MG63 (cell line): ENCODE data around the gene C22orf39. TPM values are rescaled to one million over a fixed set of nuclear protein-coding genes. Genes with fewer than 3 reads are reported as not detected.

Experiments used
- DNase-seq: peaks from one replicate; pipeline ENCODE4 v3.0.0-alpha.2; 2020
- H3K27me3 ChIP-seq: fragments of 250-450 bp; sonication (Bioruptor Pico); 2 replicates; pipeline ENCODE4 v1.5.1; 2020; ENCODE audit warnings: mild to moderate bottlenecking, moderate library complexity
- H3K36me3 ChIP-seq: fragments of 250-450 bp; sonication (Bioruptor Pico); 2 replicates; pipeline ENCODE4 v1.5.1; 2020; ENCODE audit warnings: mild to moderate bottlenecking, moderate library complexity
- H3K4me3 ChIP-seq: fragments of 250-450 bp; sonication (Bioruptor Pico); 2 replicates; pipeline ENCODE4 v1.5.1; 2020; ENCODE audit warnings: mild to moderate bottlenecking, moderate library complexity
- H3K9me3 ChIP-seq: fragments of 250-450 bp; sonication (Bioruptor Pico); 2 replicates; pipeline ENCODE4 v1.5.1; 2020; ENCODE audit warnings: mild to moderate bottlenecking, moderate library complexity
- total RNA-seq: library from RNA; depleted of rRNA; stranded (reverse); fragments of >200 nt; shearing (Covaris generic); gene quantifications from 2 replicates; pipeline ENCODE4 v1.2.3, GENCODE V29; 2014; ENCODE audit warnings: low replicate concordance

C22orf39 gene
- total RNA-seq, 1 experiment from 2014 or later: 38.7 TPM

DNA sequence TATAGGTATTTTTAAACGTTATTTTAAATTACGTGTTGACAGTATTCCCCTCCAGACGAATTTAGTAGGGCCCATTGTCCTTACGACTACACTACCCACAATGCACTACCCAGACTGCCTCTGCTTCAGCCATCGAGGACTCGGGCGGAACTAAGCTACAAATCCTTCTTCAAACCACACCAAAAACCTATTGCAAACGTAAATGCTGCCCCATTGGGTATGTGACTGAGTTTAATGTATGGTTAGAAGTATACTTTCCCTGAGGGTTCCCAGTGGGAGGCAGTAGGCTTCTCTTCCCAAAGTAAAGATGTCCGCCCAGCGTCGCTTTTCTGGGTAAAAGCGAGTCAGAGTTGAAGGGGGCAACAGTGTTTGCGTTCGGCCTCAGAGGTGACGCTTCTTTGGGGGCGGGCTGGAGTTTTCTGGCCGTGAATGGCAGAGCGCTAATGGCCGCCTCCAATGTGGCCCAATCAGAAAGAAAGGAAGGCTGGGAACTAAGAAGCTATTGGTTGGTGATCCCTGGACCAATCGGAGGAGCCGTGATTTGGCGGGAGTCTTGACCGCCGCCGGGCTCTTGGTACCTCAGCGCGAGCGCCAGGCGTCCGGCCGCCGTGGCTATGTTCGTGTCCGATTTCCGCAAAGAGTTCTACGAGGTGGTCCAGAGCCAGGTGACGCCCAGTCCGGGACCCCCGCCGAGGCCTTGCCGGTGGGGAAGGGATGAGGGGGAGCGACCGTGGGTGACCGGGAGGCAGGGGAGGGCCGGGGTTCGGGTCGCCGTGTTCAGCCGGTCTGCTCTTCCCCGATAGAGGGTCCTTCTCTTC lies 32.1 kb upstream of the C22orf39 start, which contains the start of gene CDC45:
Gene CDC45 (plus strand): TSS at position 566 of the 818 bp plus-strand sequence. CDS start 49 bp downstream, at position 615.
- H3K36me3 ChIP-seq: peaks cover 50% of the 10 kb centered on the region
- peak; percentile 97 for DNase-seq
- H3K9me3 ChIP-seq: no peaks in the 10 kb centered on the region
- no peaks in the 10 kb centered on the region for H3K27me3 ChIP-seq
- peak within 1 kb of the TSS; percentile 71 for H3K4me3 ChIP-seq

- Histone ChIP-seq H3K9me3 (no peaks in the 10 kb centered on the region), H3K27me3 (no peaks in the 10 kb centered on the region), H3K36me3 (peaks cover 50% of the 10 kb centered on the region), H3K4me3 (peak within 1 kb of the TSS; percentile 71)
- DNase-seq: peak; percentile 91
Measured at GRCh38 chr22:19478901-19479354, 31.4 kb upstream of the C22orf39 start, which contains the start of gene UFD1. Gene UFD1, minus strand, starts transcription at chr22:19479193. Its CDS starts 108 bp downstream, at chr22:19479085.

GRCh38 chr22:19478045-19478900 lies 30.8 kb upstream of the C22orf39 start:
- Histone ChIP-seq H3K9me3 (no peaks in the 10 kb centered on the region), H3K4me3 (peak overlapping the region; percentile 71), H3K36me3 (peaks cover 50% of the 10 kb centered on the region), H3K27me3 (no peaks in the 10 kb centered on the region)
- DNase-seq: no peak

GRCh38 chr22:19477321-19478044 lies 30.0 kb upstream of the C22orf39 start:
- no peak for DNase-seq
- H3K9me3 ChIP-seq: no peaks in the 10 kb centered on the region
- H3K4me3 ChIP-seq: peak overlapping the region; percentile 71
- H3K36me3 ChIP-seq: peaks cover 56% of the 10 kb centered on the region
- H3K27me3 ChIP-seq: no peaks in the 10 kb centered on the region

DNA sequence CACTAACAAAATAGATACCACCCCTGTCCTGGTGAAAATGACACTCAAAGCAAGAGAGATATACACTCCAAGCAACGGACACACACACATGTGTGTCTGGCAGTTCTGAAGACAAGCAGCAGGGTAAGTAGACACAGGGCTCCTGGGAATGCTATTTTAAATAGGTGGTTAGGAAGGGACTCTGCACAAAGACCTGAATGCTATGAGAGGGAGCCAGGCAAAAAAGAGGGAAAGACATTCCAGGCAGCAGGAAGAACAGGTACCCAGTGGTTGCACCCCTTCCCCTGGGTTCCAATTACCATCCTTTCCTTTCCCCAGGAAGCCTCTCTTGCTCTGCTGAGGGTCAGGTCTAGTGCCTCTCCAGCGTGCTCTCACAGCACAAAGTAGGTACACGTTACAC lies 28.5 kb upstream of the C22orf39 start:
- DNase-seq: no peak
- Histone ChIP-seq H3K27me3 (no peaks in the 10 kb centered on the region), H3K4me3 (no peak overlapping the region), H3K9me3 (no peaks in the 10 kb centered on the region), H3K36me3 (peaks cover 60% of the 10 kb centered on the region)

- Histone ChIP-seq H3K9me3 (no peaks in the 10 kb centered on the region), H3K36me3 (peaks cover 71% of the 10 kb centered on the region), H3K27me3 (no peaks in the 10 kb centered on the region), H3K4me3 (no peak overlapping the region)
- peak; percentile 49 for DNase-seq
Measured at GRCh38 chr22:19473578-19473977, 26.1 kb upstream of the C22orf39 start.

DNA sequence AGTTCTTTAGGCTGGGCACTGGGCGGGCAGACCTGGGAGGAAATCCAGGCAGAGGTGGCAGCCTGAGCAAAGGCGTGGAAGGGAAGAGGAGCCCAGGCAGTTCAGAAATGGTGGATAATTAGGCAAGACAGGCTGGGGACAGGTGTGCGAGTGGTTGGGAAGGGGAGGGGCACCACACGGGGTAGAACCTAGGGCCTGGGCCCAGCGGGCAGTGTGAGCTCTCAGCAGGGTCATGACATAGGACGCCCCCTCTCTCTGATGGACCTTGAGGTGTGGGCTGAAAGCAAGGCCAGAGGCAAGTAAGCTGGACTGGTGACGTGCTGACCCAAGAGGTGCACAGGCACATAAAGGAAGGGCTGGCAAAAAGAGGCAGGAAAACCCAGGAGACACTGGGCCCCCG lies 24.7 kb upstream of the C22orf39 start:
- Histone ChIP-seq H3K4me3 (no peak overlapping the region), H3K27me3 (no peaks in the 10 kb centered on the region), H3K36me3 (peaks cover 81% of the 10 kb centered on the region), H3K9me3 (no peaks in the 10 kb centered on the region)
- DNase-seq: no peak

- Histone ChIP-seq H3K36me3 (peaks cover 83% of the 10 kb centered on the region), H3K9me3 (no peaks in the 10 kb centered on the region), H3K4me3 (no peak overlapping the region), H3K27me3 (no peaks in the 10 kb centered on the region)
- DNase-seq: no peak
Measured at GRCh38 chr22:19471572-19471971, 24.1 kb upstream of the C22orf39 start.

- peaks cover 83% of the 10 kb centered on the region for H3K36me3 ChIP-seq
- H3K4me3 ChIP-seq: no peak overlapping the region
- no peaks in the 10 kb centered on the region for H3K27me3 ChIP-seq
- DNase-seq: no peak
- no peaks in the 10 kb centered on the region for H3K9me3 ChIP-seq
Measured at GRCh38 chr22:19470010-19470409, 22.5 kb upstream of the C22orf39 start.

GRCh38 chr22:19469421-19469820 lies 21.9 kb upstream of the C22orf39 start:
- H3K4me3 ChIP-seq: no peak overlapping the region
- no peaks in the 10 kb centered on the region for H3K27me3 ChIP-seq
- H3K9me3 ChIP-seq: no peaks in the 10 kb centered on the region
- H3K36me3 ChIP-seq: peaks cover 83% of the 10 kb centered on the region
- no peak for DNase-seq

GRCh38 chr22:19467912-19468311 lies 20.4 kb upstream of the C22orf39 start:
- H3K4me3 ChIP-seq: no peak overlapping the region
- no peak for DNase-seq
- H3K27me3 ChIP-seq: no peaks in the 10 kb centered on the region
- peaks cover 80% of the 10 kb centered on the region for H3K36me3 ChIP-seq
- H3K9me3 ChIP-seq: no peaks in the 10 kb centered on the region

- no peaks in the 10 kb centered on the region for H3K9me3 ChIP-seq
- peaks cover 77% of the 10 kb centered on the region for H3K36me3 ChIP-seq
- no peak overlapping the region for H3K4me3 ChIP-seq
Measured at GRCh38 chr22:19466848-19467752, 19.6 kb upstream of the C22orf39 start.

DNA sequence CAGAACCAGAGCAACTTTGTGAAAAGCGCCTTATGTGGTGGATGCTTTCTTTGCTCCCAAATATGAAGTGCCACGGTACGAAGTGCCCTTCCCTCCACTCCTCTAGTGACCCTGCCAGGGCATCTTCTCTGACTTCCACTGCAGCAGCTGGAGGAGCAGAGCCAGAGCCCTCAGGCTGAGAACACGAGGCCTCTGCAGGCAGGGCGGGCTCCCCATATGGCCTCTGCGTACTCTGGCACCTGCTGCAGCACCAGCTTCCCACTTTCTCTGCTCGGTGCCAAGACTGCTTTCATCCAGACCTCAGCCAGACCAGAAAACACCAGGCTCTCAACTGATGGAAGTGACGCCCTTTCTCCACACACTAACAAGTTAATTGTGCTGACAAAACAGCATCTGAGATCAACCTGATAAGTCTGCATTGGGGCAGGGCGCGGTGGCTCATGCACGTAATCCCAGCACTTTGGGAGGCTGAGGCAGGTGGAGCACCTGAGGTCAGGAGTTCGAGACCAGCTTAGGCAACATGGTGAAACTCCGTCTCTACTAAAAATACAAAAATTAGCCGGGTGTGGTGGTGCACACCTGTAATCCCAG lies 18.7 kb upstream of the C22orf39 start:
- DNase-seq: no peak
- Histone ChIP-seq H3K27me3 (no peaks in the 10 kb centered on the region), H3K4me3 (no peak overlapping the region), H3K9me3 (no peaks in the 10 kb centered on the region), H3K36me3 (peaks cover 72% of the 10 kb centered on the region)

More at GRCh38 chr22:19466848-19467752, 19.6 kb upstream of the C22orf39 start:
- H3K27me3 ChIP-seq: no peaks in the 10 kb centered on the region
- DNase-seq: no peak

DNA sequence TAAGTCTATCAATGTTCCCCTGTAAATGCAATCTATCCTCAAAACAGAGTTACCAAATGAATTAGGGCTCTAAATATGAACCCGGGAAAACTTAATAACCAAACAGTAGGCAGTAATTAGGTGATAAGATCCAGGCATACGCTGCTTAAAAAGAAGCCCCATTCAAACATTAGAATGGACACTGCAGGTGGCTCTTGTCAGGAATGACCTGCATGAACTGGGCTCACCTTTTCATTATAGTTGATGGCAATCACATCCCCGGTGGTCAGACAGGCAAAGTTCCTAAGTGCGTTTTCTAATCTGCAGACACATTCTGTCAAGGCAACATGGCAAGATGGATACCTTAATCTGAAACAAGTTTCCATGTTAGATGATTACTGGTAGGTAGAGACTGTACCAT lies 17.5 kb upstream of the C22orf39 start:
- no peaks in the 10 kb centered on the region for H3K9me3 ChIP-seq
- no peak overlapping the region for H3K4me3 ChIP-seq
- H3K36me3 ChIP-seq: peaks cover 73% of the 10 kb centered on the region
- DNase-seq: no peak
- H3K27me3 ChIP-seq: no peaks in the 10 kb centered on the region

- Histone ChIP-seq H3K9me3 (no peaks in the 10 kb centered on the region), H3K27me3 (no peaks in the 10 kb centered on the region), H3K4me3 (no peak overlapping the region), H3K36me3 (peaks cover 69% of the 10 kb centered on the region)
- DNase-seq: no peak
Measured at GRCh38 chr22:19464546-19464945, 17.0 kb upstream of the C22orf39 start.
